HL-60 (cell line): Measurements from ENCODE around the gene ELF2.
A peak's percentile ranks its signal among the peaks of the same experiment; 100 is the strongest.

Experiments
- CTCF ChIP-seq: IDR thresholded peaks from one replicate; pipeline ENCODE4 v1.5.1; 2011; ENCODE audit warnings: low read length, control low read depth, inconsistent platforms; ENCODE audit not compliant: insufficient read depth
- GABPA ChIP-seq: IDR thresholded peaks from 2 replicates; pipeline ENCODE4 v1.6.1; 2012; ENCODE audit warnings: low read depth
- POLR2AphosphoS5 ChIP-seq: IDR thresholded peaks from 2 replicates; pipeline ENCODE4 v1.6.1; 2012; ENCODE audit warnings: low read depth
- REST ChIP-seq: IDR thresholded peaks from 2 replicates; pipeline ENCODE4 v1.6.1; 2012; ENCODE audit warnings: low read depth; ENCODE audit not compliant: insufficient replicate concordance
- SPI1 ChIP-seq: IDR thresholded peaks from 2 replicates; pipeline ENCODE4 v1.6.1; 2012; ENCODE audit warnings: low read depth, mild to moderate bottlenecking, borderline replicate concordance

GRCh38 chr4:139030614-139031235 is 146.3 kb downstream of the ELF2 start:
- peak; percentile 41 for TF ChIP-seq CTCF
- TF ChIP-seq POLR2AphosphoS5 = no peak
- TF ChIP-seq REST = no peak
- TF ChIP-seq SPI1 = no peak
- no peak for TF ChIP-seq GABPA
